Measurements from ENCODE around the gene DNA2.

- TF ChIP-seq ARNTL (CRISPR knock-in tag; IDR thresholded peaks at IDR 0.05; ENCODE audit: borderline replicate concordance, low read depth) = no peak
- TF ChIP-seq PATZ1 (CRISPR knock-in tag; IDR thresholded peaks at IDR 0.05; ENCODE audit: borderline replicate concordance) = no peak
- TF ChIP-seq CSRNP3 (CRISPR knock-in tag; IDR thresholded peaks at IDR 0.05) = no peak
- TF ChIP-seq ZFP30 (CRISPR knock-in tag; IDR thresholded peaks at IDR 0.05) = no peak
- TF ChIP-seq ZNF8 (CRISPR knock-in tag; IDR thresholded peaks at IDR 0.05) = no peak
- no peak for TF ChIP-seq CSDC2 (CRISPR knock-in tag; IDR thresholded peaks at IDR 0.05)
- no peak for TF ChIP-seq ZNF70 (CRISPR knock-in tag; IDR thresholded peaks at IDR 0.05)
- no peak for TF ChIP-seq OSR1 (CRISPR knock-in tag; IDR thresholded peaks at IDR 0.05)
- TF ChIP-seq BACH2 (CRISPR knock-in tag; IDR thresholded peaks at IDR 0.05; ENCODE audit: borderline replicate concordance) = no peak
- TF ChIP-seq CREB5 (CRISPR knock-in tag; IDR thresholded peaks at IDR 0.05; ENCODE audit: low read depth) = no peak
- TF ChIP-seq ISL1 (CRISPR knock-in tag; IDR thresholded peaks at IDR 0.05) = no peak
- TF ChIP-seq PPARA (CRISPR knock-in tag; IDR thresholded peaks at IDR 0.05; ENCODE audit: borderline replicate concordance) = no peak
- no peak for TF ChIP-seq ZFP3 (CRISPR knock-in tag; IDR thresholded peaks at IDR 0.05)
Measured at GRCh38 chr10:68371604-68372003, 100.2 kb downstream of the DNA2 start.
